MCF 10A (cell line): ENCODE measurements around the gene PHF21B. TPM values are rescaled to one million over a fixed set of nuclear protein-coding genes. Genes with fewer than 3 reads are reported as not detected.

Experiments used
- BruUV-seq: library from RNA; stranded (reverse); fragments of 400-500 nt; replicated peaks from 2 replicates; lab custom pipeline; 2021; lab: Mats Ljungman, UMichigan
- CTCF ChIA-PET: fragments of 300-600 bp; sonication (Branson Sonifier 250); formaldehyde crosslinking; extraction: SDS; loops from one replicate; lab custom pipeline; 2021; ENCODE audit warnings: antibody characterized with exemption, inconsistent platforms; lab: Yijun Ruan, JAX
- POLR2A ChIA-PET: fragments of 300-600, 350-650 bp; sonication (Branson Sonifier 250); formaldehyde crosslinking; extraction: SDS; loops from one replicate; lab custom pipeline; 2020; ENCODE audit warnings: antibody characterized with exemption, inconsistent platforms; lab: Yijun Ruan, JAX
- DNase-seq: peaks from one replicate; pipeline ENCODE4 v3.0.0-alpha.2; 2018; ENCODE audit not compliant: unreplicated experiment
- H3K27ac Mint-ChIP-seq: one replicate; pipeline ENCODE4 v1.8.0; 2022; ENCODE audit warnings: mild to moderate bottlenecking, low read depth, mixed read lengths; ENCODE audit not compliant: unreplicated experiment
- H3K27me3 Mint-ChIP-seq: one replicate; pipeline ENCODE4 v1.8.0; 2022; ENCODE audit warnings: mixed read lengths; ENCODE audit not compliant: insufficient read depth, unreplicated experiment
- H3K36me3 Mint-ChIP-seq: one replicate; pipeline ENCODE4 v1.8.0; 2022; ENCODE audit warnings: mild to moderate bottlenecking, moderate library complexity, mixed read lengths; ENCODE audit not compliant: insufficient read depth, unreplicated experiment
- H3K4me1 Mint-ChIP-seq: one replicate; pipeline ENCODE4 v1.8.0; 2022; ENCODE audit warnings: mixed read lengths; ENCODE audit not compliant: insufficient read depth, unreplicated experiment
- H3K4me3 Mint-ChIP-seq: one replicate; pipeline ENCODE4 v1.8.0; 2022; ENCODE audit warnings: mild to moderate bottlenecking, moderate library complexity, mixed read lengths; ENCODE audit not compliant: unreplicated experiment
- H3K9me3 Mint-ChIP-seq: one replicate; pipeline ENCODE4 v1.8.0; 2022; ENCODE audit warnings: mixed read lengths; ENCODE audit not compliant: unreplicated experiment
- intact Hi-C: fragments of 100-400 bp; cut with micrococcal nuclease; formaldehyde crosslinking; loops from 2 replicates; pipeline ENCODE4 v1.14.1; 2022
- total RNA-seq: library from RNA; stranded (reverse); gene quantifications from 2 replicates; pipeline ENCODE4 v1.2.3, GENCODE V29; 2022
- TF ChIP-seq, protein P1 (sequence below): fragments of 200-600 bp; IDR thresholded peaks from one replicate; pipeline ENCODE4 v1.8.0; 2022; ENCODE audit warnings: antibody characterized with exemption, mild to moderate bottlenecking; ENCODE audit not compliant: unreplicated experiment

Gene PHF21B
- total RNA-seq, 1 experiment from 2014 or later = 0.75 TPM

GRCh38 chr22:44845796-44846720 is 163.7 kb downstream of the PHF21B start:
- intact Hi-C loops = no loop called here
- no peak for DNase-seq
- no peaks in the 10 kb centered on the region for H3K36me3 Mint-ChIP-seq
- H3K4me1 Mint-ChIP-seq = no peaks in the 10 kb centered on the region
- H3K4me3 Mint-ChIP-seq = no peak overlapping the region
- no peak overlapping the region for H3K27ac Mint-ChIP-seq
- H3K27me3 Mint-ChIP-seq = no peaks in the 10 kb centered on the region
- no peaks in the 10 kb centered on the region for H3K9me3 Mint-ChIP-seq
- TF ChIP-seq, protein P1, sequence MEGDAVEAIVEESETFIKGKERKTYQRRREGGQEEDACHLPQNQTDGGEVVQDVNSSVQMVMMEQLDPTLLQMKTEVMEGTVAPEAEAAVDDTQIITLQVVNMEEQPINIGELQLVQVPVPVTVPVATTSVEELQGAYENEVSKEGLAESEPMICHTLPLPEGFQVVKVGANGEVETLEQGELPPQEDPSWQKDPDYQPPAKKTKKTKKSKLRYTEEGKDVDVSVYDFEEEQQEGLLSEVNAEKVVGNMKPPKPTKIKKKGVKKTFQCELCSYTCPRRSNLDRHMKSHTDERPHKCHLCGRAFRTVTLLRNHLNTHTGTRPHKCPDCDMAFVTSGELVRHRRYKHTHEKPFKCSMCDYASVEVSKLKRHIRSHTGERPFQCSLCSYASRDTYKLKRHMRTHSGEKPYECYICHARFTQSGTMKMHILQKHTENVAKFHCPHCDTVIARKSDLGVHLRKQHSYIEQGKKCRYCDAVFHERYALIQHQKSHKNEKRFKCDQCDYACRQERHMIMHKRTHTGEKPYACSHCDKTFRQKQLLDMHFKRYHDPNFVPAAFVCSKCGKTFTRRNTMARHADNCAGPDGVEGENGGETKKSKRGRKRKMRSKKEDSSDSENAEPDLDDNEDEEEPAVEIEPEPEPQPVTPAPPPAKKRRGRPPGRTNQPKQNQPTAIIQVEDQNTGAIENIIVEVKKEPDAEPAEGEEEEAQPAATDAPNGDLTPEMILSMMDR = no peak
- POLR2A ChIA-PET = no interaction called here
- BruUV-seq = no TSS peak
- CTCF ChIA-PET = interaction anchor here (0.7 kb wide), 1 partner anchor 10 kb away, joined by 3 read pairs; no protein-coding TSS in a partner anchor

DNA sequence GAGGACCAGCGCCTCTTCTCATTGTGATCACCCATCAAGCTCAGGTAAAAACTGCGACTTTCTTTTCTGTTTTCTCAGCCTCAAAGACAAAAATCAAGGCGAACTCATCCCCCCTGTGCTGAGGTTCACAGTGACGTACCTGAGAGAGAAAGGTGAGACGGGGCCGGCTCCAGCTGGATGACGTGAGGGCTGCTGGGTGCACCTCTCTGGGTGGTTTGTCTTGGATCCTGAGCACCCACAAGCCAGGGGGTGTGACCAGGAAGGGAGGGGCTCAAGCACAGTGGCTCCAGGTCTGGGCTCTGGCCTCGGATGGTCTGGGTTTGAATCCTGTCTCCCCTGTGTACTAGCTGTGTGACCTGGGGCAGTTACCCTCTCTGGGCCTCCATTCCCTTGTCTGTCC is 164.6 kb downstream of the PHF21B start:
- H3K4me1 Mint-ChIP-seq = no peaks in the 10 kb centered on the region
- H3K36me3 Mint-ChIP-seq = no peaks in the 10 kb centered on the region
- no peak overlapping the region for H3K27ac Mint-ChIP-seq
- H3K4me3 Mint-ChIP-seq = no peak overlapping the region
- TF ChIP-seq, protein P1 = no peak
- H3K9me3 Mint-ChIP-seq = no peaks in the 10 kb centered on the region
- no peak for DNase-seq
- intact Hi-C loops = no loop called here
- ChIA-PET POLR2A (no interaction called here), CTCF (no interaction called here)
- no peaks in the 10 kb centered on the region for H3K27me3 Mint-ChIP-seq
- no TSS peak for BruUV-seq

DNA sequence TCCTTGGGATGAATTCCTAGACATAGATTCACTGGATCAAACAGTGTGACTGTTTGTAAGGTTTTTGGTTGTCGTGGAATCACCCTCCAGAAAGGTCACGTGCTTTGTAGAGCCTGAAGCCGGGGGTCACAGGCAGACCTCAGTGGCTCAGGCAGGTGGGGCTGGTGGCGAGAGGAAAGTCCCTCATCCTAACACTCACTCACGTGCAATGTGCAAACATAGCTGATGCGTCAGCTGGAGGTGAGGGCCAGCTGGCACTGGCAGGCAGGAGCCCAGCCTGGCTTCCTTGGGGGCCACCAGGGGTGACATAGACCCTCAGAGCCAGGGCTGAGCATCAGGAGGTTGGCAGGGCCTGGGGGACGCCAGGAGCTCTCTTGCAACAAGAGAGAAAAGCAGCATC is 167.4 kb downstream of the PHF21B start:
- intact Hi-C loops = no loop called here
- no peak for DNase-seq
- H3K9me3 Mint-ChIP-seq = no peaks in the 10 kb centered on the region
- H3K4me1 Mint-ChIP-seq = no peaks in the 10 kb centered on the region
- TF ChIP-seq, protein P1 = no peak
- H3K27ac Mint-ChIP-seq = no peak overlapping the region
- ChIA-PET POLR2A (no interaction called here), CTCF (interaction anchor here (0.6 kb wide), 1 partner anchor 13 kb away, joined by 3 read pairs; no protein-coding TSS in a partner anchor)
- no peaks in the 10 kb centered on the region for H3K27me3 Mint-ChIP-seq
- BruUV-seq = no TSS peak
- no peak overlapping the region for H3K4me3 Mint-ChIP-seq
- H3K36me3 Mint-ChIP-seq = no peaks in the 10 kb centered on the region

GRCh38 chr22:44840611-44841322 is 169.0 kb downstream of the PHF21B start:
- H3K4me1 Mint-ChIP-seq = no peaks in the 10 kb centered on the region
- no peak overlapping the region for H3K4me3 Mint-ChIP-seq
- H3K36me3 Mint-ChIP-seq = peaks cover 6% of the 10 kb centered on the region
- intact Hi-C loops = no loop called here
- no TSS peak for BruUV-seq
- CTCF ChIA-PET = interaction anchor here (0.6 to 1.0 kb wide), 2 partner anchors 20 to 137 kb away, joined by 3 to 6 read pairs; no protein-coding TSS in a partner anchor
- no peaks in the 10 kb centered on the region for H3K27me3 Mint-ChIP-seq
- no peak overlapping the region for H3K27ac Mint-ChIP-seq
- TF ChIP-seq, protein P1 = no peak
- H3K9me3 Mint-ChIP-seq = peaks cover 4% of the 10 kb centered on the region
- POLR2A ChIA-PET = no interaction called here
- DNase-seq = no peak
